ENCODE measurements around the gene LRP8.

GRCh38 chr1:53220962-53221286, 106.9 kb downstream of the LRP8 start:
- TF ChIP-seq POLR2A (IDR thresholded peaks at IDR 0.05) = no peak
- TF ChIP-seq CTCF (IDR thresholded peaks at IDR 0.05) = no peak

Measured in heart left ventricle (tissue), 13 donors.